ENCODE measurements around the gene TXNRD1.
"Not testable (repeated sequence)": the region's sequence is repeated elsewhere in the genome, so short reads cannot be mapped to it uniquely, and the experiment has no call there.

Gene TXNRD1

DNA sequence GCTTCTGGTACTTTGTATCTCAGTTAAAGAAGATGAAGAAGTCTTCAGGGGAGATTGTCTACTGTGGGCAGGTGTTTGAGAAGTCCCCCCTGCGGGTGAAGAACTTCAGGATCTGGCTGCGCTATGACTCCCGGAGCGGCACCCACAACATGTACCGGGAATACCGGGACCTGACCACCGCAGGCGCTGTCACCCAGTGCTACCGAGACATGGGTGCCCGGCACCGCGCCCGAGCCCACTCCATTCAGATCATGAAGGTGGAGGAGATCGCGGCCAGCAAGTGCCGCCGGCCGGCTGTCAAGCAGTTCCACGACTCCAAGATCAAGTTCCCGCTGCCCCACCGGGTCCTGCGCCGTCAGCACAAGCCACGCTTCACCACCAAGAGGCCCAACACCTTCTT lies 49.9 kb downstream of the TXNRD1 start:
- H2BK5ac ChIP-seq (ENCODE audit: low read depth, low read length, poor library complexity), result not testable (repeated sequence)

GRCh38 chr12:104272938-104273337 lies 57.4 kb downstream of the TXNRD1 start:
- H2AFZ ChIP-seq (ENCODE audit: insufficient read depth, low read length, poor library complexity), result no peak overlapping the region
- no peak overlapping the region for H3K4me3 ChIP-seq (ENCODE audit: low read depth, low read length)
- no peaks in the 10 kb centered on the region for H3K9me3 ChIP-seq (ENCODE audit: insufficient read depth, low read depth, low read length)
- no peaks in the 10 kb centered on the region for H3K27me3 ChIP-seq (ENCODE audit: insufficient read depth, low read length)
- H3K4me1 ChIP-seq (ENCODE audit: control insufficient read depth in 1 of 2, insufficient read depth in 2 of 2, low read length in 2 of 2), result no peaks in the 10 kb centered on the region
- no peak overlapping the region for H2BK5ac ChIP-seq (ENCODE audit: low read depth, low read length, poor library complexity)
- no peak overlapping the region for H3K9ac ChIP-seq (ENCODE audit: low read length)
- DNase-seq, result no peak
- no peak overlapping the region for H2BK120ac ChIP-seq (ENCODE audit: insufficient read depth, low read length, poor library complexity)
- no peak overlapping the region for H3K4ac ChIP-seq (ENCODE audit: low read depth, low read length)
- H3K79me2 ChIP-seq (ENCODE audit: control insufficient read depth, insufficient read depth, low read length, poor library complexity), result no peaks in the 10 kb centered on the region
- no peak overlapping the region for H3K14ac ChIP-seq (ENCODE audit: low read length)
- H3K18ac ChIP-seq (ENCODE audit: low read length), result no peak overlapping the region
- H3K4me2 ChIP-seq (ENCODE audit: low read length), result no peak overlapping the region
- no peak overlapping the region for H4K12ac ChIP-seq (ENCODE audit: low read depth, low read length)
- no peak overlapping the region for H4K91ac ChIP-seq (ENCODE audit: low read depth, low read length)
- H3K36me3 ChIP-seq (ENCODE audit: control insufficient read depth in 1 of 2, insufficient read depth in 2 of 2, low read length in 2 of 2), result no peaks in the 10 kb centered on the region
- H2AK5ac ChIP-seq (ENCODE audit: low read length), result no peak overlapping the region
- H4K8ac ChIP-seq (ENCODE audit: low read depth, low read length), result no peak overlapping the region
- no peak overlapping the region for H3K27ac ChIP-seq (ENCODE audit: low read depth, low read length)
- H2BK12ac ChIP-seq (ENCODE audit: low read length), result no peak overlapping the region
- H3K23ac ChIP-seq (ENCODE audit: low read length), result no peak overlapping the region
- no peaks in the 10 kb centered on the region for H3K79me1 ChIP-seq (ENCODE audit: low read length)
- no CpG with 5 or more reads among the region's 11 CpGs for WGBS (ENCODE audit: extremely low coverage, insufficient coverage, insufficient read length)

More for the DNA sequence above, 49.9 kb downstream of the TXNRD1 start:
- not testable (repeated sequence) for H2AK5ac ChIP-seq (ENCODE audit: low read length); H3K23ac ChIP-seq (ENCODE audit: low read length); H3K18ac ChIP-seq (ENCODE audit: low read length); H3K14ac ChIP-seq (ENCODE audit: low read length); H3K36me3 ChIP-seq (ENCODE audit: control insufficient read depth in 1 of 2, insufficient read depth in 2 of 2, low read length in 2 of 2); H3K27me3 ChIP-seq (ENCODE audit: insufficient read depth, low read length); H3K79me2 ChIP-seq (ENCODE audit: control insufficient read depth, insufficient read depth, low read length, poor library complexity); H2AFZ ChIP-seq (ENCODE audit: insufficient read depth, low read length, poor library complexity); H3K4me3 ChIP-seq (ENCODE audit: low read depth, low read length); DNase-seq; H3K9ac ChIP-seq (ENCODE audit: low read length); H3K4ac ChIP-seq (ENCODE audit: low read depth, low read length); H4K12ac ChIP-seq (ENCODE audit: low read depth, low read length); H4K91ac ChIP-seq (ENCODE audit: low read depth, low read length); H3K9me3 ChIP-seq (ENCODE audit: insufficient read depth, low read depth, low read length); H3K27ac ChIP-seq (ENCODE audit: low read depth, low read length); H3K4me1 ChIP-seq (ENCODE audit: control insufficient read depth in 1 of 2, insufficient read depth in 2 of 2, low read length in 2 of 2); H2BK12ac ChIP-seq (ENCODE audit: low read length); H2BK120ac ChIP-seq (ENCODE audit: insufficient read depth, low read length, poor library complexity); H3K4me2 ChIP-seq (ENCODE audit: low read length); H3K79me1 ChIP-seq (ENCODE audit: low read length); H4K8ac ChIP-seq (ENCODE audit: low read depth, low read length)
- no CpG with 5 or more reads among the region's 24 CpGs for WGBS (ENCODE audit: extremely low coverage, insufficient coverage, insufficient read length)

- Histone ChIP-seq H3K36me3 (ENCODE audit: control insufficient read depth in 1 of 2, insufficient read depth in 2 of 2, low read length in 2 of 2) (no peaks in the 10 kb centered on the region), H3K23ac (ENCODE audit: low read length) (no peak overlapping the region), H3K79me2 (ENCODE audit: control insufficient read depth, insufficient read depth, low read length, poor library complexity) (no peaks in the 10 kb centered on the region), H3K4ac (ENCODE audit: low read depth, low read length) (no peak overlapping the region), H2AK5ac (ENCODE audit: low read length) (no peak overlapping the region), H2BK120ac (ENCODE audit: insufficient read depth, low read length, poor library complexity) (no peak overlapping the region), H4K12ac (ENCODE audit: low read depth, low read length) (no peak overlapping the region), H3K18ac (ENCODE audit: low read length) (no peak overlapping the region), H2BK5ac (ENCODE audit: low read depth, low read length, poor library complexity) (no peak overlapping the region), H3K4me1 (ENCODE audit: control insufficient read depth in 1 of 2, insufficient read depth in 2 of 2, low read length in 2 of 2) (no peaks in the 10 kb centered on the region), H4K8ac (ENCODE audit: low read depth, low read length) (no peak overlapping the region), H3K4me2 (ENCODE audit: low read length) (no peak overlapping the region), H2BK12ac (ENCODE audit: low read length) (no peak overlapping the region), H3K79me1 (ENCODE audit: low read length) (no peaks in the 10 kb centered on the region), H3K27me3 (ENCODE audit: insufficient read depth, low read length) (no peaks in the 10 kb centered on the region), H3K14ac (ENCODE audit: low read length) (no peak overlapping the region), H3K27ac (ENCODE audit: low read depth, low read length) (no peak overlapping the region), H2AFZ (ENCODE audit: insufficient read depth, low read length, poor library complexity) (no peak overlapping the region), H4K91ac (ENCODE audit: low read depth, low read length) (no peak overlapping the region), H3K9me3 (ENCODE audit: insufficient read depth, low read depth, low read length) (no peaks in the 10 kb centered on the region), H3K9ac (ENCODE audit: low read length) (no peak overlapping the region), H3K4me3 (ENCODE audit: low read depth, low read length) (no peak overlapping the region)
- DNase-seq, result no peak
- no CpG with 5 or more reads among the region's 11 CpGs for WGBS (ENCODE audit: extremely low coverage, insufficient coverage, insufficient read length)
Observed at GRCh38 chr12:104273503-104273902, 57.9 kb downstream of the TXNRD1 start.

DNA sequence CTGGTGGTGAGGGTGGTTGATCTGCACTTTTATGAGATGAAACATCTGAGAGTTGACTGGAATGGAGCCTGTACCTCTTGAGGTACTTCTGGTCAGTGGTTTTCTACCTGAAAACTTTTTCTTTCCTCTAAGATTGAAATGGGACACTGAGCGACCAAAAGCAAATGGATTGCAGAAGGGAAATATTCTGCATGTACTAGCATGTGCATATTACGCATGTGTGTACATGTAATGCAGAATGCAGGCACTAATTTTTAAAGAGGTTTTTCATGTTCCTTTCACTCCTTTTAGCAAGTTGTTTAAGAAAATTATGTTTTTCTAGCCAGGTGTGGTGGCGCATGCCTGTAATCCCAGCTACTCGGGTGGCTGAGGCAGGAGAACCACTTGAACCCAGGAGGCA lies 59.2 kb downstream of the TXNRD1 start:
- Histone ChIP-seq H3K23ac (ENCODE audit: low read length) (no peak overlapping the region), H3K9me3 (ENCODE audit: insufficient read depth, low read depth, low read length) (no peaks in the 10 kb centered on the region), H3K4me3 (ENCODE audit: low read depth, low read length) (no peak overlapping the region), H3K14ac (ENCODE audit: low read length) (no peak overlapping the region), H2BK12ac (ENCODE audit: low read length) (no peak overlapping the region), H2BK5ac (ENCODE audit: low read depth, low read length, poor library complexity) (no peak overlapping the region), H2AFZ (ENCODE audit: insufficient read depth, low read length, poor library complexity) (no peak overlapping the region), H3K9ac (ENCODE audit: low read length) (no peak overlapping the region), H3K79me1 (ENCODE audit: low read length) (no peaks in the 10 kb centered on the region), H3K18ac (ENCODE audit: low read length) (no peak overlapping the region), H3K4ac (ENCODE audit: low read depth, low read length) (no peak overlapping the region), H2AK5ac (ENCODE audit: low read length) (no peak overlapping the region), H3K27ac (ENCODE audit: low read depth, low read length) (no peak overlapping the region), H3K4me2 (ENCODE audit: low read length) (no peak overlapping the region), H2BK120ac (ENCODE audit: insufficient read depth, low read length, poor library complexity) (no peak overlapping the region), H4K12ac (ENCODE audit: low read depth, low read length) (no peak overlapping the region), H4K91ac (ENCODE audit: low read depth, low read length) (no peak overlapping the region), H3K36me3 (ENCODE audit: control insufficient read depth in 1 of 2, insufficient read depth in 2 of 2, low read length in 2 of 2) (no peaks in the 10 kb centered on the region), H4K8ac (ENCODE audit: low read depth, low read length) (no peak overlapping the region), H3K27me3 (ENCODE audit: insufficient read depth, low read length) (no peaks in the 10 kb centered on the region), H3K4me1 (ENCODE audit: control insufficient read depth in 1 of 2, insufficient read depth in 2 of 2, low read length in 2 of 2) (no peaks in the 10 kb centered on the region), H3K79me2 (ENCODE audit: control insufficient read depth, insufficient read depth, low read length, poor library complexity) (no peaks in the 10 kb centered on the region)
- WGBS (ENCODE audit: extremely low coverage, insufficient coverage, insufficient read length), result no CpG with 5 or more reads among the region's 4 CpGs
- DNase-seq, result no peak

Data from trophoblast cell (in vitro differentiated cells and primary cell).